GM21786 (cell line): ENCODE results near the gene IDNK.
"Not testable (repeated sequence)": the region's sequence is repeated elsewhere in the genome, so short reads cannot be mapped to it uniquely, and the experiment has no call there.

ENCODE experiments used
- ATAC-seq: cut with Tn5 transposase; IDR thresholded peaks from one replicate; pipeline ENCODE4 v1.9.1; 2021; ENCODE audit not compliant: unreplicated experiment

The IDNK gene

GRCh38 chr9:83622939-83623678, at the start of gene IDNK:
Gene IDNK (plus strand): TSS chr9:83623143. CDS start chr9:83623172, 29 bp downstream.
- peak; percentile 69 for ATAC-seq

GRCh38 chr9:83574482-83574881, 48.5 kb upstream of the IDNK start:
- no peak for ATAC-seq

- no peak for ATAC-seq
These were observed 40.9 kb upstream of the IDNK start for GRCh38 chr9:83582029-83582428.

- ATAC-seq = peak; percentile 85
These were observed 39.6 kb upstream of the IDNK start for GRCh38 chr9:83583151-83584014.

GRCh38 chr9:83584995-83585394, 37.9 kb upstream of the IDNK start:
- no peak for ATAC-seq

- ATAC-seq = no peak
These were observed 34.7 kb upstream of the IDNK start for GRCh38 chr9:83588256-83588655.

- peak; percentile 45 for ATAC-seq
These were observed 25.9 kb upstream of the IDNK start for GRCh38 chr9:83596899-83597504.

- ATAC-seq = no peak
These were observed 24.5 kb upstream of the IDNK start for GRCh38 chr9:83598487-83598886.

- no peak for ATAC-seq
These were observed 23.9 kb upstream of the IDNK start for GRCh38 chr9:83599071-83599470.

GRCh38 chr9:83601463-83601862, 21.5 kb upstream of the IDNK start:
- ATAC-seq = no peak

- not testable (repeated sequence) for ATAC-seq
These were observed 15.3 kb upstream of the IDNK start for GRCh38 chr9:83607620-83608019.

GRCh38 chr9:83613298-83613697, 9.6 kb upstream of the IDNK start:
- ATAC-seq = not testable (repeated sequence)

- ATAC-seq = no peak
These were observed 5.6 kb upstream of the IDNK start for GRCh38 chr9:83617299-83617698.

- no peak for ATAC-seq
These were observed 1.9 kb upstream of the IDNK start for GRCh38 chr9:83620841-83621636.

GRCh38 chr9:83622433-83622938, 457 bp upstream of the IDNK start:
- ATAC-seq = peak; percentile 44

GRCh38 chr9:83623679-83624076, 735 bp downstream of the IDNK start:
- peak; percentile 26 for ATAC-seq

GRCh38 chr9:83625178-83625577, 2.2 kb downstream of the IDNK start:
- no peak for ATAC-seq

- no peak for ATAC-seq
These were observed 5.6 kb downstream of the IDNK start for GRCh38 chr9:83628540-83628939.

- ATAC-seq = no peak
These were observed 6.6 kb downstream of the IDNK start for GRCh38 chr9:83629433-83630104.

GRCh38 chr9:83630938-83631457, 8.1 kb downstream of the IDNK start:
- ATAC-seq = no peak
